ENCODE results near the gene SCAF8. TPM values are rescaled to one million over a fixed set of nuclear protein-coding genes. Genes with fewer than 3 reads are reported as not detected.

SCAF8 gene
- total RNA-seq, 2 donors from 2014 or later = 40.2 to 45.0 TPM

- Mint-ChIP-seq H3K27me3 (ENCODE audit: low read depth) (no peaks in the 10 kb centered on the region), H3K9me3 (no peaks in the 10 kb centered on the region), H3K27ac (no peak overlapping the region), H3K36me3 (ENCODE audit: insufficient read depth in 2 of 2) (no peaks in the 10 kb centered on the region), H3K4me1 (ENCODE audit: low read depth) (peaks cover 13% of the 10 kb centered on the region), H3K4me3 (no peak overlapping the region)
- ATAC-seq (replicated peaks in 1 of 2) (no peak), DNase-seq (no peak)
Observed at GRCh38 chr6:154872542-154873114, 139.4 kb downstream of the SCAF8 start.

GRCh38 chr6:154873546-154873945, 140.3 kb downstream of the SCAF8 start:
- Mint-ChIP-seq H3K27me3 (ENCODE audit: low read depth) (no peaks in the 10 kb centered on the region), H3K36me3 (ENCODE audit: insufficient read depth in 2 of 2) (no peaks in the 10 kb centered on the region), H3K9me3 (no peaks in the 10 kb centered on the region), H3K4me3 (no peak overlapping the region), H3K27ac (no peak overlapping the region), H3K4me1 (ENCODE audit: low read depth) (peaks cover 8% of the 10 kb centered on the region)
- ATAC-seq (replicated peaks in 1 of 2) = no peak
- no peak for DNase-seq

GRCh38 chr6:154874773-154875592, 141.8 kb downstream of the SCAF8 start:
- Mint-ChIP-seq H3K9me3 (no peaks in the 10 kb centered on the region), H3K27ac (no peak overlapping the region), H3K4me1 (ENCODE audit: low read depth) (no peaks in the 10 kb centered on the region), H3K27me3 (ENCODE audit: low read depth) (no peaks in the 10 kb centered on the region), H3K4me3 (no peak overlapping the region), H3K36me3 (ENCODE audit: insufficient read depth in 2 of 2) (no peaks in the 10 kb centered on the region)
- ATAC-seq (replicated peaks in 1 of 2) = no peak
- no peak for DNase-seq

GRCh38 chr6:154876486-154877280, 143.5 kb downstream of the SCAF8 start:
- Mint-ChIP-seq H3K36me3 (ENCODE audit: insufficient read depth in 2 of 2) (no peaks in the 10 kb centered on the region), H3K4me3 (no peak overlapping the region), H3K9me3 (no peaks in the 10 kb centered on the region), H3K27me3 (ENCODE audit: low read depth) (no peaks in the 10 kb centered on the region), H3K27ac (no peak overlapping the region), H3K4me1 (ENCODE audit: low read depth) (no peaks in the 10 kb centered on the region)
- ATAC-seq (replicated peaks in 1 of 2) = no peak
- DNase-seq = no peak

GRCh38 chr6:154878871-154879491, 145.8 kb downstream of the SCAF8 start:
- H3K9me3 Mint-ChIP-seq = peaks cover 0 to 1% of the 10 kb centered on the region in 2 donors
- no peak overlapping the region for H3K27ac Mint-ChIP-seq
- H3K4me3 Mint-ChIP-seq = no peak overlapping the region
- no peaks in the 10 kb centered on the region for H3K27me3 Mint-ChIP-seq (ENCODE audit: low read depth)
- H3K36me3 Mint-ChIP-seq (ENCODE audit: insufficient read depth in 2 of 2) = peaks cover 1 to 7% of the 10 kb centered on the region in 2 donors
- no peak for DNase-seq
- no peaks in the 10 kb centered on the region for H3K4me1 Mint-ChIP-seq (ENCODE audit: low read depth)
- ATAC-seq (replicated peaks in 1 of 2) = no peak

- Mint-ChIP-seq H3K4me1 (ENCODE audit: low read depth) (no peaks in the 10 kb centered on the region), H3K27me3 (ENCODE audit: low read depth) (no peaks in the 10 kb centered on the region), H3K9me3 (peaks cover 0 to 1% of the 10 kb centered on the region in 2 donors), H3K4me3 (no peak overlapping the region), H3K27ac (no peak overlapping the region), H3K36me3 (ENCODE audit: insufficient read depth in 2 of 2) (peaks cover 1 to 7% of the 10 kb centered on the region in 2 donors)
- ATAC-seq (replicated peaks in 1 of 2) = no peak
- no peak for DNase-seq
Observed at GRCh38 chr6:154882107-154882506, 148.9 kb downstream of the SCAF8 start.

Other genes starting within 250 kb of the SCAF8 start
- gene CNKSR3, start 222.7 kb upstream of the SCAF8 start, total RNA-seq = under 1 TPM; 0.07 to 0.12 TPM

Measured in activated T-cell treated with anti-CD3 and anti-CD28 coated beads, Interleukin-2, amount 50 U/mL, for 72 hours (primary cell).